ENCODE results near the gene TOGARAM2.

Gene TOGARAM2

GRCh38 chr2:28981016-28981441 lies at the start of gene TOGARAM2:
TOGARAM2 (plus strand) TSS chr2:28981298; CDS start chr2:28994835, 13,537 bp downstream.
- H3K9me3 ChIP-seq (ENCODE audit: control insufficient read depth, insufficient read depth, low read length) = no peaks in the 10 kb centered on the region
- no peaks in the 10 kb centered on the region; the same call in 1 of the 2 replicates for H3K4me1 ChIP-seq (ENCODE audit: insufficient read depth, low read length)
- H3K36me3 ChIP-seq (ENCODE audit: insufficient read depth, low read length) = no peaks in the 10 kb centered on the region
- H3K9ac ChIP-seq (ENCODE audit: low read depth, low read length) = no peak within 1 kb of the TSS

GRCh38 chr2:28934769-28935168 lies 46.3 kb upstream of the TOGARAM2 start:
- Histone ChIP-seq H3K9ac (ENCODE audit: low read depth, low read length) (no peak overlapping the region), H3K4me1 (ENCODE audit: insufficient read depth, low read length) (no peaks in the 10 kb centered on the region), H3K36me3 (ENCODE audit: insufficient read depth, low read length) (peaks cover 32% of the 10 kb centered on the region), H3K9me3 (ENCODE audit: control insufficient read depth, insufficient read depth, low read length) (no peaks in the 10 kb centered on the region)

GRCh38 chr2:28941008-28941407 lies 40.1 kb upstream of the TOGARAM2 start:
- Histone ChIP-seq H3K4me1 (ENCODE audit: insufficient read depth, low read length) (no peaks in the 10 kb centered on the region), H3K9ac (ENCODE audit: low read depth, low read length) (no peak overlapping the region), H3K36me3 (ENCODE audit: insufficient read depth, low read length) (peaks cover 47% of the 10 kb centered on the region), H3K9me3 (ENCODE audit: control insufficient read depth, insufficient read depth, low read length) (no peaks in the 10 kb centered on the region)

GRCh38 chr2:28944535-28945248 lies 36.4 kb upstream of the TOGARAM2 start:
- Histone ChIP-seq H3K4me1 (ENCODE audit: insufficient read depth, low read length) (no peaks in the 10 kb centered on the region), H3K9me3 (ENCODE audit: control insufficient read depth, insufficient read depth, low read length) (peaks cover 11% of the 10 kb centered on the region), H3K36me3 (ENCODE audit: insufficient read depth, low read length) (peaks cover 54% of the 10 kb centered on the region), H3K9ac (ENCODE audit: low read depth, low read length) (no peak overlapping the region)

GRCh38 chr2:28948160-28948559 lies 32.9 kb upstream of the TOGARAM2 start:
- Histone ChIP-seq H3K9ac (ENCODE audit: low read depth, low read length) (no peak overlapping the region), H3K4me1 (ENCODE audit: insufficient read depth, low read length) (peaks cover 14% of the 10 kb centered on the region), H3K9me3 (ENCODE audit: control insufficient read depth, insufficient read depth, low read length) (peaks cover 11% of the 10 kb centered on the region), H3K36me3 (ENCODE audit: insufficient read depth, low read length) (peaks cover 31% of the 10 kb centered on the region)

- H3K9me3 ChIP-seq (ENCODE audit: control insufficient read depth, insufficient read depth, low read length) = peaks cover 11% of the 10 kb centered on the region
- H3K36me3 ChIP-seq (ENCODE audit: insufficient read depth, low read length) = peaks cover 23% of the 10 kb centered on the region
- peaks cover 14% of the 10 kb centered on the region for H3K4me1 ChIP-seq (ENCODE audit: insufficient read depth, low read length)
- H3K9ac ChIP-seq (ENCODE audit: low read depth, low read length) = no peak overlapping the region
These were observed 31.9 kb upstream of the TOGARAM2 start for GRCh38 chr2:28949190-28949589.

GRCh38 chr2:28949617-28950305 lies 31.3 kb upstream of the TOGARAM2 start:
- Histone ChIP-seq H3K9ac (ENCODE audit: low read depth, low read length) (no peak overlapping the region), H3K4me1 (ENCODE audit: insufficient read depth, low read length) (peaks cover 14% of the 10 kb centered on the region), H3K36me3 (ENCODE audit: insufficient read depth, low read length) (peaks cover 23% of the 10 kb centered on the region; the same call in 1 of the 2 replicates), H3K9me3 (ENCODE audit: control insufficient read depth, insufficient read depth, low read length) (peaks cover 11% of the 10 kb centered on the region)

GRCh38 chr2:28950941-28951630 lies 30.0 kb upstream of the TOGARAM2 start:
- Histone ChIP-seq H3K9me3 (ENCODE audit: control insufficient read depth, insufficient read depth, low read length) (peaks cover 11% of the 10 kb centered on the region), H3K4me1 (ENCODE audit: insufficient read depth, low read length) (peaks cover 16% of the 10 kb centered on the region), H3K36me3 (ENCODE audit: insufficient read depth, low read length) (peaks cover 23% of the 10 kb centered on the region; the same call in 1 of the 2 replicates), H3K9ac (ENCODE audit: low read depth, low read length) (no peak overlapping the region)

- Histone ChIP-seq H3K9ac (ENCODE audit: low read depth, low read length) (no peak overlapping the region), H3K9me3 (ENCODE audit: control insufficient read depth, insufficient read depth, low read length) (peaks cover 11% of the 10 kb centered on the region), H3K36me3 (ENCODE audit: insufficient read depth, low read length) (peaks cover 16% of the 10 kb centered on the region; the same call in 1 of the 2 replicates), H3K4me1 (ENCODE audit: insufficient read depth, low read length) (peaks cover 17% of the 10 kb centered on the region)
These were observed 28.9 kb upstream of the TOGARAM2 start for GRCh38 chr2:28951910-28952835.

GRCh38 chr2:28952836-28953211 lies 28.3 kb upstream of the TOGARAM2 start:
- H3K4me1 ChIP-seq (ENCODE audit: insufficient read depth, low read length) = peaks cover 17% of the 10 kb centered on the region
- peaks cover 8% of the 10 kb centered on the region for H3K9me3 ChIP-seq (ENCODE audit: control insufficient read depth, insufficient read depth, low read length)
- peaks cover 15% of the 10 kb centered on the region; the same call in 1 of the 2 replicates for H3K36me3 ChIP-seq (ENCODE audit: insufficient read depth, low read length)
- no peak overlapping the region for H3K9ac ChIP-seq (ENCODE audit: low read depth, low read length)

GRCh38 chr2:28955467-28955866 lies 25.6 kb upstream of the TOGARAM2 start:
- no peak overlapping the region; the same call in 1 of the 2 replicates for H3K9ac ChIP-seq (ENCODE audit: low read depth, low read length)

GRCh38 chr2:28956415-28956826 lies 24.7 kb upstream of the TOGARAM2 start:
- Histone ChIP-seq H3K4me1 (ENCODE audit: insufficient read depth, low read length) (peaks cover 19% of the 10 kb centered on the region), H3K9ac (ENCODE audit: low read depth, low read length) (peak overlapping the region; percentile 56; the same call in 1 of the 2 replicates), H3K36me3 (ENCODE audit: insufficient read depth, low read length) (no peaks in the 10 kb centered on the region), H3K9me3 (ENCODE audit: control insufficient read depth, insufficient read depth, low read length) (no peaks in the 10 kb centered on the region)

More at GRCh38 chr2:28955467-28955866, 25.6 kb upstream of the TOGARAM2 start:
- Histone ChIP-seq H3K4me1 (ENCODE audit: insufficient read depth, low read length) (peaks cover 19% of the 10 kb centered on the region), H3K9me3 (ENCODE audit: control insufficient read depth, insufficient read depth, low read length) (no peaks in the 10 kb centered on the region), H3K36me3 (ENCODE audit: insufficient read depth, low read length) (no peaks in the 10 kb centered on the region)

- Histone ChIP-seq H3K36me3 (ENCODE audit: insufficient read depth, low read length) (no peaks in the 10 kb centered on the region), H3K4me1 (ENCODE audit: insufficient read depth, low read length) (peaks cover 15% of the 10 kb centered on the region), H3K9ac (ENCODE audit: low read depth, low read length) (peak overlapping the region; percentile 56; the same call in 1 of the 2 replicates), H3K9me3 (ENCODE audit: control insufficient read depth, insufficient read depth, low read length) (no peaks in the 10 kb centered on the region)
These were observed 24.2 kb upstream of the TOGARAM2 start for GRCh38 chr2:28956890-28957289.

Data from ES-I3 (cell line).